Myocyte (in vitro differentiated cells): ENCODE measurements around the gene TMEM163. TPM values are rescaled to one million over a fixed set of nuclear protein-coding genes. Genes with fewer than 3 reads are reported as not detected.
"Not testable (repeated sequence)": the region's sequence is repeated elsewhere in the genome, so short reads cannot be mapped to it uniquely, and the experiment has no call there.

Source experiments
- DNase-seq: peaks from one replicate; pipeline ENCODE4 v3.0.0-alpha.2; 2012; ENCODE audit warnings: low read depth
- total RNA-seq: library from RNA; depleted of rRNA; stranded (reverse); fragments of >200 nt; gene quantifications from 2 replicates; pipeline ENCODE4 v1.2.3, GENCODE V29; 2014

Gene TMEM163
- total RNA-seq, 1 donor from 2014 or later: not detected

GRCh38 chr2:134583462-134583861, 135.3 kb downstream of the TMEM163 start:
- no peak for DNase-seq

- DNase-seq: no peak
Observed at GRCh38 chr2:134582547-134582899, 136.3 kb downstream of the TMEM163 start.

- DNase-seq: no peak
Observed at GRCh38 chr2:134581877-134582546, 136.8 kb downstream of the TMEM163 start.

GRCh38 chr2:134578316-134578715, 140.5 kb downstream of the TMEM163 start:
- DNase-seq: no peak

- no peak for DNase-seq
Observed at GRCh38 chr2:134576478-134576877, 142.3 kb downstream of the TMEM163 start.

- DNase-seq: no peak
Observed at GRCh38 chr2:134575888-134576287, 142.9 kb downstream of the TMEM163 start.

GRCh38 chr2:134574611-134575330, 144.0 kb downstream of the TMEM163 start:
- no peak for DNase-seq

GRCh38 chr2:134573724-134574123, 145.1 kb downstream of the TMEM163 start:
- no peak for DNase-seq

GRCh38 chr2:134573085-134573370, 145.8 kb downstream of the TMEM163 start:
- no peak for DNase-seq

GRCh38 chr2:134572314-134573084, 146.3 kb downstream of the TMEM163 start:
- no peak for DNase-seq

- no peak for DNase-seq
Observed at GRCh38 chr2:134570676-134571075, 148.1 kb downstream of the TMEM163 start.

GRCh38 chr2:134568413-134568812, 150.4 kb downstream of the TMEM163 start:
- no peak for DNase-seq

- no peak for DNase-seq
Observed at GRCh38 chr2:134567666-134568065, 151.1 kb downstream of the TMEM163 start.

- not testable (repeated sequence) for DNase-seq
Observed at GRCh38 chr2:134564955-134565354, 153.8 kb downstream of the TMEM163 start.

- DNase-seq: no peak
Observed at GRCh38 chr2:134564549-134564948, 154.3 kb downstream of the TMEM163 start.

GRCh38 chr2:134558208-134558830, 160.5 kb downstream of the TMEM163 start:
- DNase-seq: no peak

- DNase-seq: no peak
Observed at GRCh38 chr2:134555411-134555810, 163.4 kb downstream of the TMEM163 start.

- no peak for DNase-seq
Observed at GRCh38 chr2:134553657-134554056, 165.1 kb downstream of the TMEM163 start.

- DNase-seq: no peak
Observed at GRCh38 chr2:134550566-134551164, 168.1 kb downstream of the TMEM163 start.

- peak; percentile 36 for DNase-seq
Observed at GRCh38 chr2:134549104-134549503, 169.7 kb downstream of the TMEM163 start.

GRCh38 chr2:134540990-134541389, 177.8 kb downstream of the TMEM163 start:
- no peak for DNase-seq

- DNase-seq: no peak
Observed at GRCh38 chr2:134539981-134540380, 178.8 kb downstream of the TMEM163 start.
